Subcutaneous adipose tissue (tissue), 4 donors: ENCODE data around the gene GNB1L. TPM values are rescaled to one million over a fixed set of nuclear protein-coding genes. Genes with fewer than 3 reads are reported as not detected.

ENCODE experiments used
- total RNA-seq, 4 donors: library from RNA; depleted of rRNA; stranded (reverse); fragments of >200 nt; gene quantifications; one replicate each; pipeline ENCODE4 v1.1.0, GENCODE V29; 2016
- TF ChIP-seq, protein P1 (sequence below): fragments of 450-650 bp; IDR thresholded peaks from one replicate; pipeline ENCODE4 v1.5.1; 2016; ENCODE audit warnings: low read depth, mild to moderate bottlenecking, control low read depth, antibody characterized with exemption, moderate library complexity

The GNB1L gene
- total RNA-seq, 4 donors from 2014 or later, result 1.8 to 4.9 (median 3.9) TPM

DNA sequence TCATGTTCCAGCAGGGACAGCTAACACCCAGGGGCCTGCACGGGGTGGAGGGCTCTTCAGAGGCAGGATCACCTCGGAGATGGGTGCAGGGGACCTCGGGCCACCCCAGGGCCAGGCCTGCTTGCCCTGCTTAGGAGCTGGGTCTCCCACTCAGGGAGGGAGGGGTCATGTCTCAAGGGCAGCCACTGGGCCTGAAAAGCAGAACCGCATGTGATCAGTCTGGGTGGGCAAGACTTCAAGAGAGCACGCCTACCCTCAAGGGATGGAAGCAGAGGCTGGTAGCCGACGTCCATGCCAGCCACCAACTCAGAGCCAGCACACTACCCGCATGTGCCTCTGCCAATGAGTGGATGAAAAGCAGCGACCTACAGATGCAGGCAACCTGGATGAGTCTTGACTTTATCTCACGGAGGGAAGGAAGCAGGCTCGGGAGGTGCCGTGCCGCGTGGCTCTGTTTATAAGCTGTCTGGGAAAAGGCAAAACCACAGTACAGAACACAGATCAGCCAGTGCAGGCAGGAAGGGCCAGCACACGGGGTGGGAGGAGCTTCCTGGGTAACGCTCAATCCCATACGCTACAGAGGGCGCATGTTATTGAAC, 78.1 kb downstream of the GNB1L start:
- TF ChIP-seq, protein P1, sequence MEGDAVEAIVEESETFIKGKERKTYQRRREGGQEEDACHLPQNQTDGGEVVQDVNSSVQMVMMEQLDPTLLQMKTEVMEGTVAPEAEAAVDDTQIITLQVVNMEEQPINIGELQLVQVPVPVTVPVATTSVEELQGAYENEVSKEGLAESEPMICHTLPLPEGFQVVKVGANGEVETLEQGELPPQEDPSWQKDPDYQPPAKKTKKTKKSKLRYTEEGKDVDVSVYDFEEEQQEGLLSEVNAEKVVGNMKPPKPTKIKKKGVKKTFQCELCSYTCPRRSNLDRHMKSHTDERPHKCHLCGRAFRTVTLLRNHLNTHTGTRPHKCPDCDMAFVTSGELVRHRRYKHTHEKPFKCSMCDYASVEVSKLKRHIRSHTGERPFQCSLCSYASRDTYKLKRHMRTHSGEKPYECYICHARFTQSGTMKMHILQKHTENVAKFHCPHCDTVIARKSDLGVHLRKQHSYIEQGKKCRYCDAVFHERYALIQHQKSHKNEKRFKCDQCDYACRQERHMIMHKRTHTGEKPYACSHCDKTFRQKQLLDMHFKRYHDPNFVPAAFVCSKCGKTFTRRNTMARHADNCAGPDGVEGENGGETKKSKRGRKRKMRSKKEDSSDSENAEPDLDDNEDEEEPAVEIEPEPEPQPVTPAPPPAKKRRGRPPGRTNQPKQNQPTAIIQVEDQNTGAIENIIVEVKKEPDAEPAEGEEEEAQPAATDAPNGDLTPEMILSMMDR, result no peak

DNA sequence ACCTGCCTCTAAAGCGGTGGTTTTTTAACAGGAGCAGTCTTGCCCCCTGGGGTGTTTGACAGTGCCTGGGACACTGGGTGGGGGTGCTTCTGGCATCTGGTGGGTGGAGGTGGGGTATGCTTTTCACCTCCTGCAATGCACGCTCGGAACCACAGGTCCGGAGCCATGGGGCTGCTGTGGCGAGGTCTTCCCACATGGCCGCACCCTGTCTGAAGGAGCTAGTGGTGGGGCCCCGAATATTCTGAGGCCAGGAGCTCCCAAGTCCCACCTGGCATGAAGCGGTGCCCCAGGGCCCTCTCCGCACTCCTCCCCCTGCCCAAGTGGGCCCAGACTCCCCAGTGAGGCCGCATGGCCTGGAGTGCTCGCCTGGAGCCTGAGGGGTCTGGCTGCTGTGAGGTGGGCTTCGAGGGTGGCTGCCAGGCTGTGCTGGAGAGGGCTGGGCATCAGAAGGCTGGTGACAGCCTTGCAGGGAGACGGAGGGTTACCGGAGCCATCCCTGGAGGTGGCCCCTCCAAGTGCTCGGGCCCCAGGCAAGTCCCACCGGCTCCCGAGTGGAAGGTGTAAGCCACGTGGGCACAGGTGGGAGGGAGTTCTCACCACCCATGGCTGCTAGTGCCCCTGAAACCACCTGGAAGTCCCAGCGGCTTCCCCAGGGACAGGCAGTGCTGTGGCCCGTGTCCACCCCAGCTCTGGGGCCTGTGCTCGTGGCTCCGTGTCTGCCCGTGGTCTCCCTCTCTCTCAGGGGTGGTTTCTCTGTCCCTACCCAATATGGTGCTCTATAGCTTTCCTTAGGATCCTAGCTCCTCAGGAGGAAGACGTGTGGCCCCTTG, 79.0 kb downstream of the GNB1L start:
- TF ChIP-seq, protein P1, result no peak

DNA sequence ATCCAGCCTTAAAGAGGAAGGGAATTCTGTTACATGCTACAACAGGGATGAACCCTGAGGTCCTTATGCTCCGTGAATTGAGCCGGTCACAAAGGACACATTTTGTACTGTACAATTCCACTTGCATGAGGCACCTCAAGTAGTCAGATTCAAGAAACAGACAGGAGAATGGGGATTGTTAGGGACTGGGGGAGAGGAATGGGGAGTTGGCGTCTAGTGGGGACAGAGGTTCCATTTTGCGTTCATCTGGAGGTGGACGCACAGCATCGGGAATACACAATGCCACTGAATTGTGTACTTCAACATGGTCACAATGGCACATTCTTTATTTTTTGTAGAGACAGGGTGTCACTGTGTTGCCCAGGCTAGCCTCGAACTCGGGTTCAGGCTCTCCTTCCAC, 80.0 kb downstream of the GNB1L start:
- TF ChIP-seq, protein P1, result no peak

DNA sequence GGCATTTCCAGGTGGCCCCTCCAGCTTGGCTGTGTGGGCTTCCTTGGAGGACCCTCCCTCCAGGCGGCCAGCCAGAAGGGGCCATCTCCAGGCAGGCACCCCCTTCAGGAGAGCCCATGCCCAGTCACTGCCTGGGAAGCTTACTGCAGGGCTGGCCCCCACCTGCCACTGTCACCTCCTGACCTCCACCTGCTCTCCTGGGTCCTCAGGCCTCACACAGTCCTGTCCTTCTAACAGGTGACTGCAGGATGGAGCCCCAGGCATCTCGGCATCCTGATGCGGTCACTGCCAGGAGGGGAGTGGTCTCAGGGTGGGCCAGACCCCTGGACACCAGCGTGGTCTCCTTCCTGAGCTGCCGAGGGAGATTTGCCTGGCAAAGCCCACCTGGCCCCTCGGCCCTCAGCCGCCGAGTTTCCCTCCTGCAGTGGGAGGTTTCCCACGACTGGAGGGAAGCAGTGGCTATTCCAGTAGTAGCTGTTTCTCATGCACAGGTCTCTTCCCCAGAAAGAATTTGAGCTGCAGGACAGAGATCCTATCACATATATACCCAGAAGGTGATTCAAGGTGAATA, 81.1 kb downstream of the GNB1L start:
- TF ChIP-seq, protein P1, result no peak

DNA sequence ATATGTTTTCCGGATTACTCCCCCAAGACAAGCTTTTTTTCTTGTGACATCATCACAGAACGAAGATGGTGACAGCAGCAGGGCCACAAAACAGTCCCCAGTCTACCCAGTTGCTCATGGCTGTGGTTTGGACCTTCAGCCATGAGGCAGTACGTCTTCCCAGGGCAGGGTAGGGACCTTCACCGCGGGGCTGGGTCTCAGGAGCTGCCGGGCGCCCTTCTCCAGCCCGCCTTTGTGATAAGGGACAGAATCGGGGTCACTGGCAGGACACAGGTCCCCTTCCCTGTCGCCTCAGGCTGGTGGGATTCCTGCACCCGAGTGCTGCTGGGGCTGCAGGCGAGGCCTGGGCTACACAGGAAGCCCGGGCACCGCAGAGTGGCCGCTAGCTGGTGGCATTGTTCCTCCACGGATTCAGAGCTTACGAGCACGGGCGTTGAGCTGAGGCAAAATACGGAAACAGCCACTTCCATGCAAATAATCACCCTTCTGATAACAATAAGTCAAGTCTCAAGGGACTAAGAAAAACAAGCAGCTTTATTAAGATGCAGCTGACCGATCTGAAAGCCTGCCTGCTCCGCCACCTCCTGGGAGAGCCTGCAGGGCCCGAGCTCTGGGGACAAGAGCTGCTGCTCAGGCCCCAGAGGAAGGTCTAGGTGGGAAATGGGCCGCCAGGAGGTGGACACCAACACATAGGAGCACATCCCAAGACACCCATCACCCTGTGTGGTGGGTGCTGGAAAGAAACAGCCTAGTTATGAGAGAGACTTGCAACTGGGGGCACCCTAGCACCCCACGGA, 81.8 kb downstream of the GNB1L start:
- TF ChIP-seq, protein P1, result no peak

DNA sequence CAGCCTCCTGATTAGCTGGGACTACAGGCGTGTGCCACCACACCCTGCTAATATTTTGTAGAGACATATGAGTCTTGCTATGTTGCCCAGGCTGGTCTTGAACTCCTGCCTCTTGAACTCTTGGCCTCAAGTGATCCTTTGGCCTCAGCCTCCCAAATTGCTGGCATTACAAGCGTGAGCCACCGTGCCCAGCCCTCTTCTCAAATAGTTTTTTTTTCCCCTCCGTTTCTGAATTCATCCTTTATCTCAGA, 82.3 kb downstream of the GNB1L start:
- TF ChIP-seq, protein P1, result no peak
